Kidney epithelial cell (primary cell): ENCODE measurements around the gene SLC49A4. TPM values are rescaled to one million over a fixed set of nuclear protein-coding genes. Genes with fewer than 3 reads are reported as not detected.

ENCODE experiments used
- DNase-seq: peaks from one replicate; pipeline ENCODE4 v3.0.0-alpha.2; 2010; ENCODE audit warnings: low read depth
- H3K27me3 ChIP-seq: 2 replicates; pipeline ENCODE4 v1.6.0; 2011; ENCODE audit warnings: low read length; ENCODE audit not compliant: control insufficient read depth, insufficient read depth
- H3K36me3 ChIP-seq: 2 replicates; pipeline ENCODE4 v1.5.1; 2011; ENCODE audit warnings: low read length; ENCODE audit not compliant: control insufficient read depth, insufficient read depth
- H3K4me3 ChIP-seq: 2 replicates; pipeline ENCODE4 v1.5.1; 2011; ENCODE audit warnings: low read depth, mild to moderate bottlenecking, control low read depth, low read length
- CTCF ChIP-seq: IDR thresholded peaks from 2 replicates; pipeline ENCODE4 v1.5.1; 2011; ENCODE audit warnings: mild to moderate bottlenecking, moderate library complexity, low read length, control low read depth, inconsistent platforms; ENCODE audit not compliant: insufficient read depth, poor library complexity, severe bottlenecking
- total RNA-seq: library from RNA; depleted of rRNA; stranded (reverse); fragments of >200 nt; gene quantifications from 2 replicates; pipeline ENCODE4 v1.2.3, GENCODE V29; 2015

SLC49A4 gene
- total RNA-seq, 1 donor from 2014 or later: 17.2 TPM

- DNase-seq: no peak
- H3K27me3 ChIP-seq: peaks cover 32% of the 10 kb centered on the region
- H3K36me3 ChIP-seq: no peaks in the 10 kb centered on the region
- no peak for TF ChIP-seq CTCF
- no peak overlapping the region for H3K4me3 ChIP-seq
These were observed 118.8 kb downstream of the SLC49A4 start for GRCh38 chr3:122913539-122914100.

GRCh38 chr3:122915300-122916055, 120.6 kb downstream of the SLC49A4 start:
- no peak for TF ChIP-seq CTCF
- Histone ChIP-seq H3K4me3 (no peak overlapping the region), H3K27me3 (peaks cover 32% of the 10 kb centered on the region), H3K36me3 (no peaks in the 10 kb centered on the region)
- no peak for DNase-seq

GRCh38 chr3:122916084-122916483, 121.2 kb downstream of the SLC49A4 start:
- Histone ChIP-seq H3K27me3 (peaks cover 34% of the 10 kb centered on the region), H3K36me3 (no peaks in the 10 kb centered on the region), H3K4me3 (no peak overlapping the region)
- no peak for TF ChIP-seq CTCF
- DNase-seq: no peak

- Histone ChIP-seq H3K4me3 (no peak overlapping the region), H3K36me3 (no peaks in the 10 kb centered on the region), H3K27me3 (peaks cover 38% of the 10 kb centered on the region)
- TF ChIP-seq CTCF: no peak
- DNase-seq: no peak
These were observed 121.7 kb downstream of the SLC49A4 start for GRCh38 chr3:122916580-122916979.

- H3K4me3 ChIP-seq: no peak overlapping the region
- H3K27me3 ChIP-seq: peaks cover 41% of the 10 kb centered on the region
- no peak for DNase-seq
- TF ChIP-seq CTCF: no peak
- H3K36me3 ChIP-seq: no peaks in the 10 kb centered on the region
These were observed 122.5 kb downstream of the SLC49A4 start for GRCh38 chr3:122917412-122917811.
